GM13976 (cell line): ENCODE measurements around the gene BICDL2.

ENCODE experiments used
- DNase-seq: peaks from one replicate; pipeline ENCODE4 v3.0.0; 2012; ENCODE audit warnings: low spot score
- CTCF ChIP-seq: IDR thresholded peaks from 2 replicates; pipeline ENCODE4 v1.5.1; 2012; ENCODE audit warnings: borderline replicate concordance, mild to moderate bottlenecking; ENCODE audit not compliant: insufficient read depth; ENCODE audit errors: extremely low read depth, missing control alignments, control extremely low read depth
- in situ Hi-C: fragments of 300-500 bp; cut with MboI; formaldehyde crosslinking; loops from one replicate; pipeline ENCODE4 v1.12.0; 2022; ENCODE audit warnings: low sequenced_read_pairs, mixed read lengths, inconsistent platforms; ENCODE audit not compliant: unreplicated experiment

The BICDL2 gene

GRCh38 chr16:3003582-3004270, 33.0 kb downstream of the BICDL2 start:
- peak; percentile 78 for TF ChIP-seq CTCF
- peak; percentile 100 for DNase-seq
- in situ Hi-C loops: no loop called here

- DNase-seq: no peak
- in situ Hi-C loops: no loop called here
- TF ChIP-seq CTCF: no peak
Measured at GRCh38 chr16:3001316-3001715, 35.4 kb downstream of the BICDL2 start.

- no peak for DNase-seq
- in situ Hi-C loops: no loop called here
- TF ChIP-seq CTCF: no peak
Measured at GRCh38 chr16:3000540-3000939, 36.2 kb downstream of the BICDL2 start.

GRCh38 chr16:2999929-3000328, 36.8 kb downstream of the BICDL2 start:
- in situ Hi-C loops: no loop called here
- DNase-seq: no peak
- no peak for TF ChIP-seq CTCF

- DNase-seq: no peak
- TF ChIP-seq CTCF: no peak
- in situ Hi-C loops: no loop called here
Measured at GRCh38 chr16:2996298-2996697, 40.4 kb downstream of the BICDL2 start.

- no peak for TF ChIP-seq CTCF
- DNase-seq: no peak
- in situ Hi-C loops: no loop called here
Measured at GRCh38 chr16:2992383-2993081, 44.2 kb downstream of the BICDL2 start.
